ENCODE results near the gene EPB41L1.

DNA sequence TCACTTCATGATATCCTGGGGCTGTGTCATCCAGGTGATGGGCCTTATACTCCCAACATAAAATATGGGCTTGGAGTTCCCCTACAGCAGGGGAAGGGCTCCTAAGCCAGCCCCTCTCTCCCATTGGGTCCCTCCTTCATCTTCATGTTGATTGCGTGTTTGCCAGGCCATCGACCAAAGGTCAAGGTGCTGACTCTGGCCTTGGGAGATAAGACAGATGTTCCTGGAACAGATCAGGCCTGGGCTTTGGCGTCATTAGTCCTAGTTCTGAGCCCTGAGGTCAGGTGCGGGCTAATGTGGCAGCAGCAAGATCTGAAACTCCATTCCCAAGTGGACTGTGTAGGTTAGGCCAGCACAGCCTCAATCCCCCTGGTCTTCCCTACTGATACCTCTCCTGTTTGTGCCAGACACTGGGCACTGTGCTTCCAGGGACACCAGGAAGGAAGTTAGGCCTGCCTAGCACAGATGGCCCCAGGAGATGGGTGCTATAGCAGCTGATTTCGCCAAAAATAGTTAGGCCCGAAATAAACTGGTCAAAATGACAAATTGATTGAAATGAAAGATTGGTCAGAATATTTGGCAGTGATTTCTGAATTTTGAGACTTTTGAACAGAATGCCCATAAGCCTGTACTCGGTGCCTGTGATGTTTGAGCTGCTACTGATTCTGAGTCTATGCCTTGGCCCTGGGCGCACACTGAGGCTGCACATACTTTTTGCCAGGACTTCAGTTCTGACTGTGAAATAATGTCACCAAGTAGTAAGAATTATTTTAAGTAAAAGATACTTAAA is 28.8 kb downstream of the EPB41L1 start:
- TF ChIP-seq EZH2 (IDR thresholded peaks at IDR 0.05; ENCODE audit: low read depth): no peak
- TF ChIP-seq, protein P1, sequence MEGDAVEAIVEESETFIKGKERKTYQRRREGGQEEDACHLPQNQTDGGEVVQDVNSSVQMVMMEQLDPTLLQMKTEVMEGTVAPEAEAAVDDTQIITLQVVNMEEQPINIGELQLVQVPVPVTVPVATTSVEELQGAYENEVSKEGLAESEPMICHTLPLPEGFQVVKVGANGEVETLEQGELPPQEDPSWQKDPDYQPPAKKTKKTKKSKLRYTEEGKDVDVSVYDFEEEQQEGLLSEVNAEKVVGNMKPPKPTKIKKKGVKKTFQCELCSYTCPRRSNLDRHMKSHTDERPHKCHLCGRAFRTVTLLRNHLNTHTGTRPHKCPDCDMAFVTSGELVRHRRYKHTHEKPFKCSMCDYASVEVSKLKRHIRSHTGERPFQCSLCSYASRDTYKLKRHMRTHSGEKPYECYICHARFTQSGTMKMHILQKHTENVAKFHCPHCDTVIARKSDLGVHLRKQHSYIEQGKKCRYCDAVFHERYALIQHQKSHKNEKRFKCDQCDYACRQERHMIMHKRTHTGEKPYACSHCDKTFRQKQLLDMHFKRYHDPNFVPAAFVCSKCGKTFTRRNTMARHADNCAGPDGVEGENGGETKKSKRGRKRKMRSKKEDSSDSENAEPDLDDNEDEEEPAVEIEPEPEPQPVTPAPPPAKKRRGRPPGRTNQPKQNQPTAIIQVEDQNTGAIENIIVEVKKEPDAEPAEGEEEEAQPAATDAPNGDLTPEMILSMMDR (conservative IDR thresholded peaks at IDR 0.05): no peak
